ENCODE data around the gene SP100. TPM values are rescaled to one million over a fixed set of nuclear protein-coding genes. Genes with fewer than 3 reads are reported as not detected.
A peak's percentile ranks its signal among the peaks of the same experiment; 100 is the strongest.

SP100 gene
- total and polyA plus RNA-seq, 2 of the 13 experiments (the other 11 are each of a cell fraction or from before 2014, with no cell fraction given) = 12.6 to 16.5 TPM

DNA sequence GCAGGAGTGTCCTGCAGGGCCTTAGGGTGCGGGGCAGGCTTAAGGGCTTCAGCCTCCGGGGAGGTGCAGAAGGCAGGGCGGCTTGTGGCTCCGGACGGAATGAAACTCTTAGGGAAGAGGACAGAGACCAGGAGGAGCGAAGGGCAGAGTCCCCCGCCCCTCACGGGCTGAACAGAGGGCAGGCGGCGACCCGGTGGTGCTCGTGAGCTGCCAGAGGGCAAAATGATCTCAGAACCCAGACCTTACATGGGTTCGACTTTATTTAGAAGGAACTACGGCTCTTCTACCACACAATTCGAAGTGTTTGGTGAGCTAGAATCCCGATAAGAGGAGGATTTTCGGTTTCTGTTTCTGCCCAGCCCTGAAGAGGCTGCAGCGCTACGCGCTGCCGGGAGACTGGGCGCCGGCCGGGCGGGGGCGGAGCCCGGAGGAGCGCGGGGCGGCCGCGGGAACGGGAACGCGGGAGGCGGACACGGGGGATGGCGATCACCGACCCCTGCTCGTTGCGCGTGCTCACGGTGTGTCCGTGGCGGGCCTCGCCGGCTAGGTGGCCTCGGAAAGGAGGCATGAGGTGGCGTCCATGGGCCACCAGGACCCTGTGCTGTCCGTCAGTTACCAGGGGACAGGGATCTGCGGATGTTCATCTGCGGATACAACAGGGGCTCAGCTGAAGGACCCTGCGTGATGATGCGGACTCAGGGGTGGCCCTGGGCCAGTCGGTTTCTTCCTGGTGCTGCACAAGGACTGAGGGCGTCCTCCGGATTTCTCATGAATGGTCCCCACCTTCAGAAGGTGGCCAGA lies 4.2 kb upstream of the SP100 start (continued):
- TF ChIP-seq, protein P1, sequence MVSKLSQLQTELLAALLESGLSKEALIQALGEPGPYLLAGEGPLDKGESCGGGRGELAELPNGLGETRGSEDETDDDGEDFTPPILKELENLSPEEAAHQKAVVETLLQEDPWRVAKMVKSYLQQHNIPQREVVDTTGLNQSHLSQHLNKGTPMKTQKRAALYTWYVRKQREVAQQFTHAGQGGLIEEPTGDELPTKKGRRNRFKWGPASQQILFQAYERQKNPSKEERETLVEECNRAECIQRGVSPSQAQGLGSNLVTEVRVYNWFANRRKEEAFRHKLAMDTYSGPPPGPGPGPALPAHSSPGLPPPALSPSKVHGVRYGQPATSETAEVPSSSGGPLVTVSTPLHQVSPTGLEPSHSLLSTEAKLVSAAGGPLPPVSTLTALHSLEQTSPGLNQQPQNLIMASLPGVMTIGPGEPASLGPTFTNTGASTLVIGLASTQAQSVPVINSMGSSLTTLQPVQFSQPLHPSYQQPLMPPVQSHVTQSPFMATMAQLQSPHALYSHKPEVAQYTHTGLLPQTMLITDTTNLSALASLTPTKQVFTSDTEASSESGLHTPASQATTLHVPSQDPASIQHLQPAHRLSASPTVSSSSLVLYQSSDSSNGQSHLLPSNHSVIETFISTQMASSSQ (IDR thresholded peaks at IDR 0.05; ENCODE audit: low read depth) = no peak
- TF ChIP-seq, protein P1 (CRISPR knock-in tag; IDR thresholded peaks at IDR 0.05; ENCODE audit: borderline replicate concordance) = no peak; the same call in 1 of the 2 replicates
- peak; percentile 47 for TF ChIP-seq PTBP1 (IDR thresholded peaks at IDR 0.05; ENCODE audit: low read depth, low read length, poor library complexity, severe bottlenecking)
- no peak for TF ChIP-seq CBX1 (IDR thresholded peaks at IDR 0.05; ENCODE audit: low read depth)
- no peak for TF ChIP-seq IKZF4 (CRISPR knock-in tag; IDR thresholded peaks at IDR 0.05; ENCODE audit: borderline replicate concordance, low read depth, not compliant biosample characterization)
- TF ChIP-seq, protein P2, sequence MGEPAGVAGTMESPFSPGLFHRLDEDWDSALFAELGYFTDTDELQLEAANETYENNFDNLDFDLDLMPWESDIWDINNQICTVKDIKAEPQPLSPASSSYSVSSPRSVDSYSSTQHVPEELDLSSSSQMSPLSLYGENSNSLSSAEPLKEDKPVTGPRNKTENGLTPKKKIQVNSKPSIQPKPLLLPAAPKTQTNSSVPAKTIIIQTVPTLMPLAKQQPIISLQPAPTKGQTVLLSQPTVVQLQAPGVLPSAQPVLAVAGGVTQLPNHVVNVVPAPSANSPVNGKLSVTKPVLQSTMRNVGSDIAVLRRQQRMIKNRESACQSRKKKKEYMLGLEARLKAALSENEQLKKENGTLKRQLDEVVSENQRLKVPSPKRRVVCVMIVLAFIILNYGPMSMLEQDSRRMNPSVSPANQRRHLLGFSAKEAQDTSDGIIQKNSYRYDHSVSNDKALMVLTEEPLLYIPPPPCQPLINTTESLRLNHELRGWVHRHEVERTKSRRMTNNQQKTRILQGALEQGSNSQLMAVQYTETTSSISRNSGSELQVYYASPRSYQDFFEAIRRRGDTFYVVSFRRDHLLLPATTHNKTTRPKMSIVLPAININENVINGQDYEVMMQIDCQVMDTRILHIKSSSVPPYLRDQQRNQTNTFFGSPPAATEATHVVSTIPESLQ (CRISPR knock-in tag; conservative IDR thresholded peaks at IDR 0.05) = no peak
- TF ChIP-seq SMARCE1 (IDR thresholded peaks at IDR 0.05; ENCODE audit: borderline replicate concordance) = no peak
- TF ChIP-seq ZNF556 (CRISPR knock-in tag; IDR thresholded peaks at IDR 0.05; ENCODE audit: borderline replicate concordance) = peak; percentile 90
- TF ChIP-seq MAFK (conservative IDR thresholded peaks at IDR 0.05 in 1 of 2, IDR thresholded peaks at IDR 0.05 in 1 of 2; ENCODE audit: low read length in 2 of 2) = no peak
- TF ChIP-seq ZNF253 (CRISPR knock-in tag; IDR thresholded peaks at IDR 0.05; ENCODE audit: borderline replicate concordance) = no peak; the same call in 1 of the 2 replicates
- no peak for TF ChIP-seq ZNF557 (CRISPR knock-in tag; IDR thresholded peaks at IDR 0.05)
- TF ChIP-seq FOXA1 (IDR thresholded peaks at IDR 0.05) = no peak
- TF ChIP-seq FOXA1 (CRISPR knock-in tag; IDR thresholded peaks at IDR 0.05) = peak; percentile 17; the same call in 1 of the 2 replicates
- TF ChIP-seq SRF (IDR thresholded peaks at IDR 0.05; ENCODE audit: low read depth, low read length) = no peak
- no peak; the same call in 1 of the 2 replicates for TF ChIP-seq ZC3H4 (CRISPR knock-in tag; IDR thresholded peaks at IDR 0.05; ENCODE audit: borderline replicate concordance)
- peak; percentile 49 for TF ChIP-seq THAP11 (CRISPR knock-in tag; IDR thresholded peaks at IDR 0.05)
- peak; percentile 80; the same call in 1 of the 2 replicates for TF ChIP-seq NFE2L1 (CRISPR knock-in tag; IDR thresholded peaks at IDR 0.05; ENCODE audit: borderline replicate concordance)
- TF ChIP-seq, protein P3, sequence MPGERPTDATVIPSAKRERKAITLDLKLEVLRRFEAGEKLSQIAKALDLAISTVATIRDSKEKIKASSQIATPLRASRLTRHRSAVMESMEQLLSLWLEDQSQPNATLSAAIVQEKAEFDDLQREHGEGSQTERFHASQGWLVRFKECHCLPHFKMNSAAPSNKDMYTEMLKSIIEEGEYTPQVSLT (CRISPR knock-in tag; IDR thresholded peaks at IDR 0.05; ENCODE audit: borderline replicate concordance, low read depth) = no peak; the same call in 1 of the 2 replicates
- TF ChIP-seq SMARCC2 (IDR thresholded peaks at IDR 0.05) = no peak
- TF ChIP-seq, protein P4, sequence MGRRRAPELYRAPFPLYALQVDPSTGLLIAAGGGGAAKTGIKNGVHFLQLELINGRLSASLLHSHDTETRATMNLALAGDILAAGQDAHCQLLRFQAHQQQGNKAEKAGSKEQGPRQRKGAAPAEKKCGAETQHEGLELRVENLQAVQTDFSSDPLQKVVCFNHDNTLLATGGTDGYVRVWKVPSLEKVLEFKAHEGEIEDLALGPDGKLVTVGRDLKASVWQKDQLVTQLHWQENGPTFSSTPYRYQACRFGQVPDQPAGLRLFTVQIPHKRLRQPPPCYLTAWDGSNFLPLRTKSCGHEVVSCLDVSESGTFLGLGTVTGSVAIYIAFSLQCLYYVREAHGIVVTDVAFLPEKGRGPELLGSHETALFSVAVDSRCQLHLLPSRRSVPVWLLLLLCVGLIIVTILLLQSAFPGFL (CRISPR knock-in tag; IDR thresholded peaks at IDR 0.05) = no peak
- TF ChIP-seq YEATS2 (CRISPR knock-in tag; IDR thresholded peaks at IDR 0.05; ENCODE audit: borderline replicate concordance) = no peak; the same call in 1 of the 2 replicates
- no peak for TF ChIP-seq ARHGAP35 (CRISPR knock-in tag; IDR thresholded peaks at IDR 0.05; ENCODE audit: borderline replicate concordance)

All from HepG2 (cell line).